ENCODE results near the gene PLEKHA4.

- TF ChIP-seq CTCF (IDR thresholded peaks at IDR 0.05) = no peak
- no peak for TF ChIP-seq POLR2A (IDR thresholded peaks at IDR 0.05)
Measured at GRCh38 chr19:48837687-48838086, 30.7 kb downstream of the PLEKHA4 start.

Measured in transverse colon (tissue), 3 donors.